PC-9 (cell line): ENCODE data around the gene BCL2L15. TPM values are rescaled to one million over a fixed set of nuclear protein-coding genes. Genes with fewer than 3 reads are reported as not detected.

Source experiments
- BruUV-seq: library from RNA; stranded (reverse); fragments of 400-500 nt; replicated peaks from 2 replicates; lab custom pipeline; 2021; lab: Mats Ljungman, UMichigan
- CTCF ChIA-PET: fragments of 300-600 bp; sonication (Branson Sonifier 250); formaldehyde crosslinking; loops from one replicate; lab custom pipeline; 2022; ENCODE audit warnings: antibody characterized with exemption; lab: Charles Lee
- POLR2A ChIA-PET: fragments of 300-600 bp; sonication (Branson Sonifier 250); formaldehyde crosslinking; loops from one replicate; lab custom pipeline; 2022; ENCODE audit warnings: antibody characterized with exemption; ENCODE audit not compliant: unreplicated experiment; lab: Charles Lee
- DNase-seq, 2 experiments: peaks; one replicate each; pipeline versions ENCODE4 v3.0.0 to v3.0.0-alpha.2; 2015 to 2022; ENCODE audit warnings: mixed read lengths in 1 of 2
- H2AFZ ChIP-seq: fragments of 200-600 bp; sonication (generic); 2 replicates; pipeline ENCODE4 v1.8.1; 2017; ENCODE audit warnings: antibody characterized with exemption
- H3F3A ChIP-seq: fragments of 200-600 bp; sonication (generic); 2 replicates; pipeline ENCODE4 v1.8.1; 2017; ENCODE audit warnings: antibody characterized with exemption, mild to moderate bottlenecking, low read depth; ENCODE audit not compliant: insufficient read depth
- H3K27ac ChIP-seq: fragments of 200-600 bp; sonication (generic); 2 replicates; pipeline ENCODE4 v1.6.1; 2016; ENCODE audit warnings: mixed run types
- H3K27me3 ChIP-seq: fragments of 200-600 bp; sonication (generic); 2 replicates; pipeline ENCODE4 v1.6.1; 2016; ENCODE audit warnings: low read depth, mixed run types; ENCODE audit not compliant: insufficient read depth
- H3K36me3 ChIP-seq: fragments of 200-600 bp; sonication (generic); 2 replicates; pipeline ENCODE4 v1.6.1; 2016; ENCODE audit warnings: low read depth, mixed run types
- H3K4me1 ChIP-seq: fragments of 200-600 bp; sonication (generic); replicated peaks from 2 replicates; pipeline ENCODE4 v1.6.1; 2016; ENCODE audit warnings: mixed run types; ENCODE audit not compliant: insufficient read depth
- H3K4me2 ChIP-seq: fragments of 200-600 bp; sonication (generic); 2 replicates; pipeline ENCODE4 v1.6.1; 2017; ENCODE audit warnings: mixed run types
- H3K4me3 ChIP-seq: fragments of 200-600 bp; sonication (generic); 2 replicates; pipeline ENCODE4 v1.6.1; 2016; ENCODE audit warnings: mixed run types
- H3K79me2 ChIP-seq: fragments of 200-600 bp; sonication (generic); 2 replicates; pipeline ENCODE4 v1.6.1; 2017; ENCODE audit warnings: low read depth, mixed run types
- H3K9me2 ChIP-seq: fragments of 200-600 bp; sonication (generic); 2 replicates; pipeline ENCODE4 v1.8.1; 2017; ENCODE audit warnings: mild to moderate bottlenecking; ENCODE audit not compliant: insufficient read depth
- H3K9me3 ChIP-seq: fragments of 200-600 bp; sonication (generic); 2 replicates; pipeline ENCODE4 v1.8.1; 2016; ENCODE audit warnings: low read depth; ENCODE audit not compliant: insufficient read depth
- H4K20me1 ChIP-seq: fragments of 200-600 bp; sonication (generic); 2 replicates; pipeline ENCODE4 v1.8.1; 2017; ENCODE audit not compliant: insufficient read depth
- CTCF ChIP-seq: fragments of 200-600 bp; sonication (generic); conservative IDR thresholded peaks from 2 replicates; pipeline ENCODE4 v1.6.1; 2017; ENCODE audit warnings: mixed run types, antibody characterized with exemption, mild to moderate bottlenecking, moderate library complexity
- EZH2 ChIP-seq: fragments of 200-600 bp; sonication (generic); IDR thresholded peaks from 2 replicates; pipeline ENCODE4 v1.8.0; 2017; ENCODE audit warnings: antibody characterized with exemption, low read depth
- intact Hi-C: fragments of 100-400 bp; cut with micrococcal nuclease; formaldehyde crosslinking; loops from one replicate; pipeline ENCODE4 v1.10.0; 2022; ENCODE audit not compliant: unreplicated experiment
- total RNA-seq: library from RNA; stranded (reverse); gene quantifications from 2 replicates; pipeline ENCODE4 v1.2.3, GENCODE V29; 2021

The BCL2L15 gene
- total RNA-seq, 1 experiment from 2014 or later, result 0.15 TPM

- H2AFZ ChIP-seq, result no peak overlapping the region
Observed at GRCh38 chr1:113850127-113850796, 37.1 kb downstream of the BCL2L15 start.

GRCh38 chr1:113849072-113849471 lies 38.3 kb downstream of the BCL2L15 start:
- H3F3A ChIP-seq, result no peaks in the 10 kb centered on the region
- H3K27me3 ChIP-seq, result no peaks in the 10 kb centered on the region
- H3K4me2 ChIP-seq, result no peak overlapping the region
- H3K9me3 ChIP-seq, result peaks cover 5% of the 10 kb centered on the region; the same call in 1 of the 2 replicates
- no peaks in the 10 kb centered on the region for H3K9me2 ChIP-seq
- POLR2A ChIA-PET, result no interaction called here
- no peak overlapping the region for H3K27ac ChIP-seq
- H4K20me1 ChIP-seq, result no peaks in the 10 kb centered on the region
- DNase-seq, result no peak
- no TSS peak for BruUV-seq
- H3K79me2 ChIP-seq, result no peaks in the 10 kb centered on the region
- no peak overlapping the region for H2AFZ ChIP-seq
- TF ChIP-seq CTCF (no peak), EZH2 (no peak)
- no peaks in the 10 kb centered on the region for H3K36me3 ChIP-seq
- H3K4me1 ChIP-seq, result no peaks in the 10 kb centered on the region
- H3K4me3 ChIP-seq, result no peak overlapping the region
- intact Hi-C loops, result no loop called here
- CTCF ChIA-PET, result no interaction called here

More at GRCh38 chr1:113850127-113850796, 37.1 kb downstream of the BCL2L15 start:
- no peaks in the 10 kb centered on the region for H3K79me2 ChIP-seq
- POLR2A ChIA-PET, result interaction anchor here (0.7 kb wide), 1 partner anchor 9 kb away, joined by 6 read pairs; no protein-coding TSS in a partner anchor
- no peak for DNase-seq
- no TSS peak for BruUV-seq
- no peak overlapping the region for H3K4me3 ChIP-seq
- CTCF ChIA-PET, result no interaction called here
- no peak overlapping the region for H3K4me2 ChIP-seq
- TF ChIP-seq EZH2 (no peak), CTCF (no peak)
- intact Hi-C loops, result no loop called here
- no peaks in the 10 kb centered on the region for H3K4me1 ChIP-seq
- H3K36me3 ChIP-seq, result no peaks in the 10 kb centered on the region
- H3K27ac ChIP-seq, result no peak overlapping the region
- no peaks in the 10 kb centered on the region for H4K20me1 ChIP-seq
- H3K9me2 ChIP-seq, result no peaks in the 10 kb centered on the region
- H3F3A ChIP-seq, result no peaks in the 10 kb centered on the region
- H3K27me3 ChIP-seq, result no peaks in the 10 kb centered on the region
- H3K9me3 ChIP-seq, result peaks cover 5% of the 10 kb centered on the region; the same call in 1 of the 2 replicates

GRCh38 chr1:113846391-113847035 lies 40.9 kb downstream of the BCL2L15 start:
- no TSS peak for BruUV-seq
- intact Hi-C loops, result no loop called here

More at GRCh38 chr1:113846391-113847035, 40.9 kb downstream of the BCL2L15 start:
- Histone ChIP-seq H3K9me3 (peaks cover 5% of the 10 kb centered on the region; the same call in 1 of the 2 replicates), H3K4me2 (no peak overlapping the region), H3K27me3 (no peaks in the 10 kb centered on the region), H3K4me1 (no peaks in the 10 kb centered on the region), H4K20me1 (no peaks in the 10 kb centered on the region), H3K9me2 (no peaks in the 10 kb centered on the region), H3K27ac (no peak overlapping the region), H3K36me3 (no peaks in the 10 kb centered on the region), H3K4me3 (no peak overlapping the region), H2AFZ (no peak overlapping the region), H3F3A (no peaks in the 10 kb centered on the region), H3K79me2 (no peaks in the 10 kb centered on the region)
- POLR2A ChIA-PET, result no interaction called here
- TF ChIP-seq CTCF (no peak), EZH2 (no peak)
- CTCF ChIA-PET, result no interaction called here
- no peak for DNase-seq
